GM12892 (cell line): Measurements from ENCODE around the gene IRF7.
"Not testable (repeated sequence)": the region's sequence is repeated elsewhere in the genome, so short reads cannot be mapped to it uniquely, and the experiment has no call there.

ENCODE experiments used
- POLR2A ChIP-seq: IDR thresholded peaks from 2 replicates; pipeline ENCODE4 v1.6.1; 2011; ENCODE audit warnings: low read depth, low read length, control low read depth
- POLR2AphosphoS5 ChIP-seq: IDR thresholded peaks from 2 replicates; pipeline ENCODE4 v1.6.1; 2011; ENCODE audit warnings: low read depth, low read length, control low read depth

GRCh38 chr11:654444-654843 is 38.7 kb upstream of the IRF7 start:
- TF ChIP-seq POLR2AphosphoS5, POLR2A: not testable (repeated sequence)
